Nephron progenitor cell (in vitro differentiated cells): ENCODE data around the gene TCF7L1.
A peak's percentile ranks its signal among the peaks of the same experiment; 100 is the strongest.

ENCODE experiments used
- DNase-seq: peaks from one replicate; pipeline ENCODE4 v3.0.0; 2021
- H3K27ac Mint-ChIP-seq: 2 replicates; pipeline ENCODE4 v1.8.0; 2021; ENCODE audit warnings: mild to moderate bottlenecking, moderate library complexity, mixed read lengths
- H3K27me3 Mint-ChIP-seq: 2 replicates; pipeline ENCODE4 v1.8.0; 2021; ENCODE audit warnings: mild to moderate bottlenecking, low read depth, mixed read lengths; ENCODE audit not compliant: poor library complexity
- H3K36me3 Mint-ChIP-seq: 2 replicates; pipeline ENCODE4 v1.8.0; 2021; ENCODE audit warnings: low read depth, mixed read lengths
- H3K4me1 Mint-ChIP-seq: 2 replicates; pipeline ENCODE4 v1.8.0; 2021; ENCODE audit warnings: mixed read lengths
- H3K4me3 Mint-ChIP-seq: 2 replicates; pipeline ENCODE4 v1.8.0; 2021; ENCODE audit warnings: mild to moderate bottlenecking, moderate library complexity, mixed read lengths
- H3K9me3 Mint-ChIP-seq: 2 replicates; pipeline ENCODE4 v1.8.0; 2021; ENCODE audit warnings: mild to moderate bottlenecking, moderate library complexity, mixed read lengths
- CTCF ChIP-seq: fragments of 200-600 bp; sonication (generic); IDR thresholded peaks from 2 replicates; pipeline ENCODE4 v1.5.0; 2021; ENCODE audit warnings: antibody characterized with exemption

TCF7L1 gene

GRCh38 chr2:85180322-85181133 lies 47.3 kb downstream of the TCF7L1 start:
- H3K4me3 Mint-ChIP-seq = peak overlapping the region; percentile 29
- H3K27me3 Mint-ChIP-seq = peaks cover 5% of the 10 kb centered on the region
- DNase-seq = no peak
- peak overlapping the region; percentile 79 for H3K27ac Mint-ChIP-seq
- peaks cover 81% of the 10 kb centered on the region for H3K4me1 Mint-ChIP-seq
- H3K36me3 Mint-ChIP-seq = peaks cover 38% of the 10 kb centered on the region
- no peak for TF ChIP-seq CTCF
- H3K9me3 Mint-ChIP-seq = no peaks in the 10 kb centered on the region

GRCh38 chr2:85181134-85181631 lies 48.0 kb downstream of the TCF7L1 start:
- Mint-ChIP-seq H3K27me3 (peaks cover 5% of the 10 kb centered on the region), H3K4me3 (peak overlapping the region; percentile 29), H3K27ac (peak overlapping the region; percentile 79), H3K9me3 (no peaks in the 10 kb centered on the region), H3K36me3 (peaks cover 35% of the 10 kb centered on the region), H3K4me1 (peaks cover 76% of the 10 kb centered on the region)
- TF ChIP-seq CTCF = no peak
- no peak for DNase-seq

- peaks cover 70% of the 10 kb centered on the region for H3K4me1 Mint-ChIP-seq
- TF ChIP-seq CTCF = no peak
These were observed 48.8 kb downstream of the TCF7L1 start for GRCh38 chr2:85181844-85182456.

GRCh38 chr2:85183076-85183475 lies 49.9 kb downstream of the TCF7L1 start:
- Mint-ChIP-seq H3K9me3 (no peaks in the 10 kb centered on the region), H3K27ac (peak overlapping the region; percentile 10), H3K4me1 (peaks cover 70% of the 10 kb centered on the region), H3K36me3 (peaks cover 44% of the 10 kb centered on the region), H3K27me3 (peaks cover 5% of the 10 kb centered on the region), H3K4me3 (no peak overlapping the region)
- no peak for DNase-seq
- no peak for TF ChIP-seq CTCF

More at GRCh38 chr2:85181844-85182456, 48.8 kb downstream of the TCF7L1 start:
- DNase-seq = no peak
- H3K36me3 Mint-ChIP-seq = peaks cover 37% of the 10 kb centered on the region
- no peak overlapping the region for H3K4me3 Mint-ChIP-seq
- no peak overlapping the region for H3K27ac Mint-ChIP-seq
- H3K9me3 Mint-ChIP-seq = no peaks in the 10 kb centered on the region
- peaks cover 5% of the 10 kb centered on the region for H3K27me3 Mint-ChIP-seq

- Mint-ChIP-seq H3K27me3 (peaks cover 5% of the 10 kb centered on the region), H3K4me1 (peaks cover 67% of the 10 kb centered on the region), H3K36me3 (peaks cover 42% of the 10 kb centered on the region), H3K4me3 (no peak overlapping the region), H3K9me3 (no peaks in the 10 kb centered on the region), H3K27ac (peak overlapping the region; percentile 10)
- no peak for TF ChIP-seq CTCF
- DNase-seq = no peak
These were observed 50.3 kb downstream of the TCF7L1 start for GRCh38 chr2:85183479-85183878.
